HEK293 (cell line): ENCODE measurements around the gene OPA3.

Experiments
- EGR2 ChIP-seq: fragments of 450-650 bp; formaldehyde crosslinking; IDR thresholded peaks from 2 replicates; pipeline ENCODE4 v1.5.1; 2016; ENCODE audit warnings: low read depth, missing biosample characterization, missing genetic modification characterization
- ZBTB21 ChIP-seq: fragments of 450-650 bp; formaldehyde crosslinking; IDR thresholded peaks from 2 replicates; pipeline ENCODE4 v1.5.1; 2017; ENCODE audit warnings: missing biosample characterization, missing genetic modification characterization
- ZBTB48 ChIP-seq: fragments of 450-650 bp; formaldehyde crosslinking; IDR thresholded peaks from 2 replicates; pipeline ENCODE4 v1.5.1; 2016; ENCODE audit warnings: missing biosample characterization, missing genetic modification characterization
- ZNF138 ChIP-seq: fragments of 450-650 bp; formaldehyde crosslinking; IDR thresholded peaks from 2 replicates; pipeline ENCODE4 v1.5.1; 2016; ENCODE audit warnings: missing biosample characterization, missing genetic modification characterization, borderline replicate concordance
- ZNF747 ChIP-seq: fragments of 450-650 bp; formaldehyde crosslinking; IDR thresholded peaks from 2 replicates; pipeline ENCODE4 v1.5.1; 2016; ENCODE audit warnings: missing biosample characterization, missing genetic modification characterization
- ZNF777 ChIP-seq: fragments of 450-650 bp; formaldehyde crosslinking; IDR thresholded peaks from 2 replicates; pipeline ENCODE4 v1.5.1; 2017; ENCODE audit warnings: missing biosample characterization, missing genetic modification characterization, borderline replicate concordance
- ZNF792 ChIP-seq: fragments of 450-650 bp; formaldehyde crosslinking; IDR thresholded peaks from 2 replicates; pipeline ENCODE4 v1.5.1; 2016; ENCODE audit warnings: missing biosample characterization, missing genetic modification characterization
- TF ChIP-seq, protein P1 (sequence below): fragments of 450-650 bp; formaldehyde crosslinking; IDR thresholded peaks from 2 replicates; pipeline ENCODE4 v1.5.1; 2016; ENCODE audit warnings: missing biosample characterization, missing genetic modification characterization
- TF ChIP-seq, protein P2 (sequence below): fragments of 450-650 bp; formaldehyde crosslinking; IDR thresholded peaks from 2 replicates; pipeline ENCODE4 v1.5.1; 2016; ENCODE audit warnings: missing biosample characterization, missing genetic modification characterization
- TF ChIP-seq, protein P3 (sequence below): fragments of 450-650 bp; formaldehyde crosslinking; IDR thresholded peaks from 2 replicates; pipeline ENCODE4 v1.5.1; 2016; ENCODE audit warnings: missing biosample characterization, missing genetic modification characterization
- TF ChIP-seq, protein P4 (sequence below): sonication (generic); formaldehyde crosslinking; IDR thresholded peaks from 2 replicates; pipeline ENCODE4 v1.8.1; 2022; ENCODE audit warnings: mild to moderate bottlenecking, moderate library complexity, missing genetic modification reagents

DNA sequence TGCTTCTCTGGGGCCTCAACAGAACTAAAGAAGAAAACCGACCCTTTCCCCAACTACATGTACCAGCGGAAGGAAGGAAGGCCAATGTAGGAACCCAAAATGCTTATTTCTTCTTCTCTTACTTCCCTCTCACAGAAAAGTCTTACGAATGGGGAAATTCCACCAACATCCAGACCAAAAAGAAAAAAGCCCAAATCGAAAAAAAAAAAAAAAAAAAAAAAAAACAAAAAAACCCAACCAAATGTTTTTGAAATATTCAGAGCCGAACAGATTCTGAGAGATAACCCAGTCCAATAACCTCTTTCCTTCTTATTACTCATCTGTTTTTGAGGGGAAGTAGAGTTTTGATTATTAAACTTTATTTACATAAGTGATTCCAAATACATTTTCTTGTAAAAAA is 82.5 kb downstream of the OPA3 start:
- TF ChIP-seq, protein P1, sequence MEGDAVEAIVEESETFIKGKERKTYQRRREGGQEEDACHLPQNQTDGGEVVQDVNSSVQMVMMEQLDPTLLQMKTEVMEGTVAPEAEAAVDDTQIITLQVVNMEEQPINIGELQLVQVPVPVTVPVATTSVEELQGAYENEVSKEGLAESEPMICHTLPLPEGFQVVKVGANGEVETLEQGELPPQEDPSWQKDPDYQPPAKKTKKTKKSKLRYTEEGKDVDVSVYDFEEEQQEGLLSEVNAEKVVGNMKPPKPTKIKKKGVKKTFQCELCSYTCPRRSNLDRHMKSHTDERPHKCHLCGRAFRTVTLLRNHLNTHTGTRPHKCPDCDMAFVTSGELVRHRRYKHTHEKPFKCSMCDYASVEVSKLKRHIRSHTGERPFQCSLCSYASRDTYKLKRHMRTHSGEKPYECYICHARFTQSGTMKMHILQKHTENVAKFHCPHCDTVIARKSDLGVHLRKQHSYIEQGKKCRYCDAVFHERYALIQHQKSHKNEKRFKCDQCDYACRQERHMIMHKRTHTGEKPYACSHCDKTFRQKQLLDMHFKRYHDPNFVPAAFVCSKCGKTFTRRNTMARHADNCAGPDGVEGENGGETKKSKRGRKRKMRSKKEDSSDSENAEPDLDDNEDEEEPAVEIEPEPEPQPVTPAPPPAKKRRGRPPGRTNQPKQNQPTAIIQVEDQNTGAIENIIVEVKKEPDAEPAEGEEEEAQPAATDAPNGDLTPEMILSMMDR (tag by site-specific recombination): no peak
- no peak for TF ChIP-seq ZNF138 (tag by site-specific recombination)
- no peak for TF ChIP-seq ZNF792 (tag by site-specific recombination)
- TF ChIP-seq ZBTB48 (tag by site-specific recombination): no peak
- TF ChIP-seq, protein P2, sequence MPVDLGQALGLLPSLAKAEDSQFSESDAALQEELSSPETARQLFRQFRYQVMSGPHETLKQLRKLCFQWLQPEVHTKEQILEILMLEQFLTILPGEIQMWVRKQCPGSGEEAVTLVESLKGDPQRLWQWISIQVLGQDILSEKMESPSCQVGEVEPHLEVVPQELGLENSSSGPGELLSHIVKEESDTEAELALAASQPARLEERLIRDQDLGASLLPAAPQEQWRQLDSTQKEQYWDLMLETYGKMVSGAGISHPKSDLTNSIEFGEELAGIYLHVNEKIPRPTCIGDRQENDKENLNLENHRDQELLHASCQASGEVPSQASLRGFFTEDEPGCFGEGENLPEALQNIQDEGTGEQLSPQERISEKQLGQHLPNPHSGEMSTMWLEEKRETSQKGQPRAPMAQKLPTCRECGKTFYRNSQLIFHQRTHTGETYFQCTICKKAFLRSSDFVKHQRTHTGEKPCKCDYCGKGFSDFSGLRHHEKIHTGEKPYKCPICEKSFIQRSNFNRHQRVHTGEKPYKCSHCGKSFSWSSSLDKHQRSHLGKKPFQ: no peak
- TF ChIP-seq, protein P3, sequence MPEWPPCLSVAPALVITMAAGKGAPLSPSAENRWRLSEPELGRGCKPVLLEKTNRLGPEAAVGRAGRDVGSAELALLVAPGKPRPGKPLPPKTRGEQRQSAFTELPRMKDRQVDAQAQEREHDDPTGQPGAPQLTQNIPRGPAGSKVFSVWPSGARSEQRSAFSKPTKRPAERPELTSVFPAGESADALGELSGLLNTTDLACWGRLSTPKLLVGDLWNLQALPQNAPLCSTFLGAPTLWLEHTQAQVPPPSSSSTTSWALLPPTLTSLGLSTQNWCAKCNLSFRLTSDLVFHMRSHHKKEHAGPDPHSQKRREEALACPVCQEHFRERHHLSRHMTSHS (tag by site-specific recombination): no peak
- no peak for TF ChIP-seq ZBTB21
- TF ChIP-seq ZNF747 (tag by site-specific recombination): no peak
- no peak for TF ChIP-seq ZNF777
- no peak for TF ChIP-seq EGR2 (tag by site-specific recombination)
- TF ChIP-seq, protein P4, sequence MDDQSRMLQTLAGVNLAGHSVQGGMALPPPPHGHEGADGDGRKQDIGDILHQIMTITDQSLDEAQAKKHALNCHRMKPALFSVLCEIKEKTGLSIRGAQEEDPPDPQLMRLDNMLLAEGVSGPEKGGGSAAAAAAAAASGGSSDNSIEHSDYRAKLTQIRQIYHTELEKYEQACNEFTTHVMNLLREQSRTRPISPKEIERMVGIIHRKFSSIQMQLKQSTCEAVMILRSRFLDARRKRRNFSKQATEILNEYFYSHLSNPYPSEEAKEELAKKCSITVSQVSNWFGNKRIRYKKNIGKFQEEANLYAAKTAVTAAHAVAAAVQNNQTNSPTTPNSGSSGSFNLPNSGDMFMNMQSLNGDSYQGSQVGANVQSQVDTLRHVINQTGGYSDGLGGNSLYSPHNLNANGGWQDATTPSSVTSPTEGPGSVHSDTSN (CRISPR knock-in tag): no peak
